ENCODE data around the gene YTHDF1. TPM values are rescaled to one million over a fixed set of nuclear protein-coding genes. Genes with fewer than 3 reads are reported as not detected.
"Not testable (repeated sequence)": the region's sequence is repeated elsewhere in the genome, so short reads cannot be mapped to it uniquely, and the experiment has no call there.

YTHDF1 gene
- polyA plus RNA-seq, 1 experiment = 17.5 TPM

GRCh38 chr20:63253438-63254231, 37.7 kb upstream of the YTHDF1 start:
- no peak for TF ChIP-seq CTCF (IDR thresholded peaks at IDR 0.05; ENCODE audit: insufficient read depth, low read depth, low read length)
- POLR2A ChIA-PET = no interaction called here
- Histone ChIP-seq H3K4me3 (ENCODE audit: low read depth, low read length) (peak overlapping the region; percentile 3; the same call in 1 of the 2 replicates), H3K36me3 (ENCODE audit: control insufficient read depth, insufficient read depth, low read length) (no peaks in the 10 kb centered on the region), H3K27me3 (ENCODE audit: control insufficient read depth, insufficient read depth, low read length) (peaks cover 40% of the 10 kb centered on the region)
- CTCF ChIA-PET = interaction anchor here (1.2 to 9.2 kb wide), 4 partner anchors 19 to 281 kb away, joined by 4 to 64 read pairs (median 5); no protein-coding TSS in a partner anchor
- DNase-seq (ENCODE audit: low read depth) = no peak

- DNase-seq (ENCODE audit: low read depth) = no peak
- H3K4me3 ChIP-seq (ENCODE audit: low read depth, low read length) = no peak overlapping the region
- H3K27me3 ChIP-seq (ENCODE audit: control insufficient read depth, insufficient read depth, low read length) = peaks cover 35% of the 10 kb centered on the region
- CTCF ChIA-PET = interaction anchor here (1.2 to 9.2 kb wide), 4 partner anchors 18 to 280 kb away, joined by 4 to 64 read pairs (median 5); no protein-coding TSS in a partner anchor
- TF ChIP-seq CTCF (IDR thresholded peaks at IDR 0.05; ENCODE audit: insufficient read depth, low read depth, low read length) = no peak
- POLR2A ChIA-PET = no interaction called here
- no peaks in the 10 kb centered on the region for H3K36me3 ChIP-seq (ENCODE audit: control insufficient read depth, insufficient read depth, low read length)
Observed at GRCh38 chr20:63253065-63253437, 37.1 kb upstream of the YTHDF1 start.

GRCh38 chr20:63252284-63252711, 36.4 kb upstream of the YTHDF1 start:
- H3K36me3 ChIP-seq (ENCODE audit: control insufficient read depth, insufficient read depth, low read length) = no peaks in the 10 kb centered on the region
- no peak overlapping the region for H3K4me3 ChIP-seq (ENCODE audit: low read depth, low read length)
- peaks cover 32% of the 10 kb centered on the region for H3K27me3 ChIP-seq (ENCODE audit: control insufficient read depth, insufficient read depth, low read length)
- ChIA-PET CTCF (interaction anchor here (1.2 to 9.2 kb wide), 4 partner anchors 18 to 69 kb away, joined by 4 to 64 read pairs (median 5); no protein-coding TSS in a partner anchor), POLR2A (no interaction called here)
- DNase-seq (ENCODE audit: low read depth) = no peak
- no peak for TF ChIP-seq CTCF (IDR thresholded peaks at IDR 0.05; ENCODE audit: insufficient read depth, low read depth, low read length)

GRCh38 chr20:63251350-63251749, 35.4 kb upstream of the YTHDF1 start:
- H3K36me3 ChIP-seq (ENCODE audit: control insufficient read depth, insufficient read depth, low read length); POLR2A ChIA-PET; H3K4me3 ChIP-seq (ENCODE audit: low read depth, low read length); DNase-seq (ENCODE audit: low read depth): not testable (repeated sequence)
- CTCF ChIA-PET = interaction anchor here (1.7 to 9.2 kb wide), 2 partner anchors 18 to 27 kb away, joined by 4 to 64 read pairs; no protein-coding TSS in a partner anchor
- TF ChIP-seq CTCF (IDR thresholded peaks at IDR 0.05; ENCODE audit: insufficient read depth, low read depth, low read length) = peak; percentile 24; the same call in 1 of the 2 replicates
- peaks cover 30% of the 10 kb centered on the region for H3K27me3 ChIP-seq (ENCODE audit: control insufficient read depth, insufficient read depth, low read length)

GRCh38 chr20:63249891-63250290, 34.0 kb upstream of the YTHDF1 start:
- no peak for TF ChIP-seq CTCF (IDR thresholded peaks at IDR 0.05; ENCODE audit: insufficient read depth, low read depth, low read length)
- CTCF ChIA-PET = interaction anchor here (9.2 kb wide), 1 partner anchor 26 kb away, joined by 64 read pairs; no protein-coding TSS in a partner anchor
- Histone ChIP-seq H3K36me3 (ENCODE audit: control insufficient read depth, insufficient read depth, low read length) (no peaks in the 10 kb centered on the region), H3K4me3 (ENCODE audit: low read depth, low read length) (no peak overlapping the region), H3K27me3 (ENCODE audit: control insufficient read depth, insufficient read depth, low read length) (peaks cover 19% of the 10 kb centered on the region)
- DNase-seq (ENCODE audit: low read depth) = no peak
- POLR2A ChIA-PET = no interaction called here

All from BJ (cell line).